Activated CD4-positive, alpha-beta T cell treated with anti-CD3 and anti-CD28 coated beads for 36 hours (primary cell): Measurements from ENCODE around the gene KRTAP10-2. TPM values are rescaled to one million over a fixed set of nuclear protein-coding genes. Genes with fewer than 3 reads are reported as not detected.
A peak's percentile ranks its signal among the peaks of the same experiment; 100 is the strongest.

ENCODE experiments used
- ATAC-seq: fragments of 200-7000 bp; cut with Tn5 transposase; one replicate; pipeline ENCODE4 v1.10.0; 2021; ENCODE audit warnings: mild to moderate bottlenecking, moderate library complexity
- CTCF ChIA-PET: fragments of 350-600 bp; sonication (Branson Sonifier 250); formaldehyde crosslinking; loops from one replicate; lab custom pipeline; 2021; ENCODE audit warnings: antibody characterized with exemption; lab: Charles Lee
- POLR2A ChIA-PET: fragments of 350-600 bp; sonication (Branson Sonifier 250); formaldehyde crosslinking; loops from one replicate; lab custom pipeline; 2021; ENCODE audit warnings: antibody characterized with exemption, inconsistent platforms; lab: Charles Lee
- DNase-seq: peaks from one replicate; pipeline ENCODE4 v3.0.0-alpha.2; 2020
- H3K27ac Mint-ChIP-seq: one replicate; pipeline ENCODE4 v1.8.0; 2021; ENCODE audit warnings: mixed read lengths
- H3K27me3 Mint-ChIP-seq: one replicate; pipeline ENCODE4 v1.8.0; 2021; ENCODE audit warnings: mixed read lengths
- H3K36me3 Mint-ChIP-seq: one replicate; pipeline ENCODE4 v1.8.0; 2021; ENCODE audit warnings: low read depth, mixed read lengths
- H3K4me1 Mint-ChIP-seq: one replicate; pipeline ENCODE4 v1.8.0; 2021; ENCODE audit warnings: mixed read lengths
- H3K4me3 Mint-ChIP-seq: one replicate; pipeline ENCODE4 v1.8.0; 2021; ENCODE audit warnings: mild to moderate bottlenecking, moderate library complexity, mixed read lengths
- H3K9me3 Mint-ChIP-seq: one replicate; pipeline ENCODE4 v1.8.0; 2021; ENCODE audit warnings: low read depth, mixed read lengths
- intact Hi-C, 2 experiments: fragments of 100-400 bp; cut with DNase I in 1 of 2; cut with micrococcal nuclease in 1 of 2; formaldehyde crosslinking; loops; one replicate each; pipeline versions ENCODE4 v1.14.2 to v1.15.1; 2022 to 2024; cut with DNase I, micrococcal nuclease
- total RNA-seq, 2 experiments: library from RNA; stranded (reverse); gene quantifications; one replicate each; pipeline ENCODE4 v1.2.3, GENCODE V29; 2021

Gene KRTAP10-2
- total RNA-seq, 2 experiments from 2014 or later: not detected

- ChIA-PET POLR2A (no interaction called here), CTCF (interaction anchor here (0.6 kb wide), 1 partner anchor 16 kb away, joined by 3 read pairs; no protein-coding TSS in a partner anchor)
- H3K9me3 Mint-ChIP-seq: peaks cover 22% of the 10 kb centered on the region
- H3K4me1 Mint-ChIP-seq: peaks cover 23% of the 10 kb centered on the region
- peaks cover 14% of the 10 kb centered on the region for H3K36me3 Mint-ChIP-seq
- H3K27me3 Mint-ChIP-seq: no peaks in the 10 kb centered on the region
- H3K4me3 Mint-ChIP-seq: no peak overlapping the region
- ATAC-seq: no peak
- H3K27ac Mint-ChIP-seq: peak overlapping the region; percentile 5
- DNase-seq: no peak
- intact Hi-C loops: loop anchor here in 1 of 2 experiments (5.0 kb wide), 1 partner anchor 69 kb away; no protein-coding TSS in a partner anchor
Observed at GRCh38 chr21:44548381-44548780, 2.9 kb downstream of the KRTAP10-2 start.

GRCh38 chr21:44547656-44548331, 3.5 kb downstream of the KRTAP10-2 start:
- POLR2A ChIA-PET: no interaction called here
- H3K27ac Mint-ChIP-seq: peak overlapping the region; percentile 93
- DNase-seq (peak; percentile 33), ATAC-seq (peak; percentile 71)
- CTCF ChIA-PET: interaction anchor here (0.6 to 1.7 kb wide), 3 partner anchors 9 to 16 kb away, joined by 3 to 7 read pairs (median 6); no protein-coding TSS in a partner anchor
- H3K36me3 Mint-ChIP-seq: peaks cover 14% of the 10 kb centered on the region
- H3K27me3 Mint-ChIP-seq: no peaks in the 10 kb centered on the region
- peaks cover 23% of the 10 kb centered on the region for H3K4me1 Mint-ChIP-seq
- intact Hi-C loops: loop anchor here in 1 of 2 experiments (5.0 kb wide), 1 partner anchor 70 kb away; no protein-coding TSS in a partner anchor
- peaks cover 17% of the 10 kb centered on the region for H3K9me3 Mint-ChIP-seq
- peak overlapping the region; percentile 34 for H3K4me3 Mint-ChIP-seq

- ChIA-PET CTCF (interaction anchor here (0.6 kb wide), 1 partner anchor 55 kb away, joined by 3 read pairs; no protein-coding TSS in a partner anchor), POLR2A (no interaction called here)
- Mint-ChIP-seq H3K36me3 (peaks cover 14% of the 10 kb centered on the region), H3K27ac (no peak overlapping the region), H3K27me3 (no peaks in the 10 kb centered on the region), H3K9me3 (peaks cover 17% of the 10 kb centered on the region), H3K4me3 (no peak overlapping the region), H3K4me1 (peaks cover 23% of the 10 kb centered on the region)
- intact Hi-C loops: no loop called here
- no peak for DNase-seq
- no peak for ATAC-seq
Observed at GRCh38 chr21:44544566-44544965, 6.7 kb downstream of the KRTAP10-2 start.

GRCh38 chr21:44542716-44543115, 8.6 kb downstream of the KRTAP10-2 start:
- ChIA-PET POLR2A (no interaction called here), CTCF (no interaction called here)
- ATAC-seq: no peak
- peaks cover 14% of the 10 kb centered on the region for H3K36me3 Mint-ChIP-seq
- no peaks in the 10 kb centered on the region for H3K27me3 Mint-ChIP-seq
- H3K9me3 Mint-ChIP-seq: peaks cover 17% of the 10 kb centered on the region
- no peak for DNase-seq
- peaks cover 11% of the 10 kb centered on the region for H3K4me1 Mint-ChIP-seq
- no peak overlapping the region for H3K27ac Mint-ChIP-seq
- intact Hi-C loops: no loop called here
- H3K4me3 Mint-ChIP-seq: no peak overlapping the region

- ChIA-PET CTCF (interaction anchor here (0.6 to 0.8 kb wide), 3 partner anchors 10 to 1556 kb away, joined by 3 read pairs; partner anchors contain the start of gene KRTAP10-2), POLR2A (no interaction called here)
- Mint-ChIP-seq H3K9me3 (peaks cover 2% of the 10 kb centered on the region), H3K36me3 (peaks cover 2% of the 10 kb centered on the region), H3K4me1 (no peaks in the 10 kb centered on the region), H3K27me3 (no peaks in the 10 kb centered on the region), H3K4me3 (no peak overlapping the region), H3K27ac (no peak overlapping the region)
- ATAC-seq: no peak
- no peak for DNase-seq
- intact Hi-C loops: no loop called here
Observed at GRCh38 chr21:44540741-44541288, 10.5 kb downstream of the KRTAP10-2 start.

GRCh38 chr21:44539991-44540666, 11.2 kb downstream of the KRTAP10-2 start, which contains the start of gene KRTAP10-1:
TSS of gene KRTAP10-1 (minus strand) at chr21:44540195. CDS start at chr21:44540150, 45 bp downstream.
- intact Hi-C loops: no loop called here
- H3K27me3 Mint-ChIP-seq: no peaks in the 10 kb centered on the region
- no peak within 1 kb of the TSS for H3K27ac Mint-ChIP-seq
- ATAC-seq: no peak
- DNase-seq: no peak
- H3K4me1 Mint-ChIP-seq: no peaks in the 10 kb centered on the region
- no peaks in the 10 kb centered on the region for H3K36me3 Mint-ChIP-seq
- POLR2A ChIA-PET: no interaction called here
- no peak within 1 kb of the TSS for H3K4me3 Mint-ChIP-seq
- no peaks in the 10 kb centered on the region for H3K9me3 Mint-ChIP-seq
- CTCF ChIA-PET: interaction anchor here (0.6 to 0.8 kb wide), 2 partner anchors 333 to 1556 kb away, joined by 3 to 4 read pairs; no protein-coding TSS in a partner anchor

- H3K4me1 Mint-ChIP-seq: no peaks in the 10 kb centered on the region
- DNase-seq (no peak), ATAC-seq (no peak)
- H3K27ac Mint-ChIP-seq: no peak overlapping the region
- intact Hi-C loops: no loop called here
- H3K36me3 Mint-ChIP-seq: no peaks in the 10 kb centered on the region
- H3K4me3 Mint-ChIP-seq: no peak overlapping the region
- POLR2A ChIA-PET: no interaction called here
- CTCF ChIA-PET: no interaction called here
- no peaks in the 10 kb centered on the region for H3K9me3 Mint-ChIP-seq
- H3K27me3 Mint-ChIP-seq: no peaks in the 10 kb centered on the region
Observed at GRCh38 chr21:44539046-44539445, 12.3 kb downstream of the KRTAP10-2 start.

GRCh38 chr21:44537930-44538911, 13.1 kb downstream of the KRTAP10-2 start:
- ChIA-PET CTCF (no interaction called here), POLR2A (no interaction called here)
- no peak for DNase-seq
- no peak overlapping the region for H3K4me3 Mint-ChIP-seq
- ATAC-seq: no peak
- no peaks in the 10 kb centered on the region for H3K9me3 Mint-ChIP-seq
- no peaks in the 10 kb centered on the region for H3K4me1 Mint-ChIP-seq
- H3K27me3 Mint-ChIP-seq: no peaks in the 10 kb centered on the region
- intact Hi-C loops: no loop called here
- no peak overlapping the region for H3K27ac Mint-ChIP-seq
- H3K36me3 Mint-ChIP-seq: no peaks in the 10 kb centered on the region

- CTCF ChIA-PET: interaction anchor here (1.9 kb wide), 1 partner anchor 11 kb away, joined by 7 read pairs; no protein-coding TSS in a partner anchor
- ATAC-seq (no peak), DNase-seq (no peak)
- intact Hi-C loops: no loop called here
- Mint-ChIP-seq H3K27me3 (no peaks in the 10 kb centered on the region), H3K36me3 (no peaks in the 10 kb centered on the region), H3K9me3 (no peaks in the 10 kb centered on the region), H3K4me3 (no peak overlapping the region), H3K27ac (no peak overlapping the region), H3K4me1 (no peaks in the 10 kb centered on the region)
- POLR2A ChIA-PET: interaction anchor here (0.6 kb wide), 1 partner anchor 123 kb away, joined by 3 read pairs; no protein-coding TSS in a partner anchor
Observed at GRCh38 chr21:44535963-44536362, 15.3 kb downstream of the KRTAP10-2 start.

GRCh38 chr21:44534688-44535087, 16.6 kb downstream of the KRTAP10-2 start:
- ATAC-seq: peak; percentile 49
- CTCF ChIA-PET: interaction anchor here (1.0 kb wide), 1 partner anchor 23 kb away, joined by 3 read pairs; no protein-coding TSS in a partner anchor

More at GRCh38 chr21:44534688-44535087, 16.6 kb downstream of the KRTAP10-2 start:
- Mint-ChIP-seq H3K27me3 (no peaks in the 10 kb centered on the region), H3K36me3 (no peaks in the 10 kb centered on the region), H3K9me3 (no peaks in the 10 kb centered on the region), H3K4me1 (no peaks in the 10 kb centered on the region), H3K27ac (no peak overlapping the region), H3K4me3 (no peak overlapping the region)
- peak; percentile 22 for DNase-seq
- POLR2A ChIA-PET: no interaction called here
- intact Hi-C loops: loop anchor here in 1 of 2 experiments (1.0 kb wide), 1 partner anchor 79 kb away; the partner anchor contains the start of gene LRRC3
